Loucy (cell line): Measurements from ENCODE around the gene ZNF14.

ENCODE experiments used
- H2AFZ ChIP-seq: fragments of 200-600 bp; sonication (generic); 2 replicates; pipeline ENCODE4 v1.6.0; 2016; ENCODE audit warnings: antibody characterized with exemption, mild to moderate bottlenecking, low read length, moderate library complexity
- H3F3A ChIP-seq: fragments of 200-600 bp; 2 replicates; pipeline ENCODE4 v1.6.0; 2016; ENCODE audit warnings: antibody characterized with exemption, low read depth, mild to moderate bottlenecking
- H3K27me3 ChIP-seq: fragments of 200-600 bp; sonication (generic); 2 replicates; pipeline ENCODE4 v1.6.1; 2014; ENCODE audit warnings: low read length, mild to moderate bottlenecking; ENCODE audit not compliant: insufficient read depth, poor library complexity, severe bottlenecking
- H3K36me3 ChIP-seq: fragments of 200-600 bp; sonication (generic); 2 replicates; pipeline ENCODE4 v1.6.1; 2016; ENCODE audit warnings: low read length; ENCODE audit not compliant: insufficient read depth
- H3K4me1 ChIP-seq: fragments of 200-600 bp; sonication (generic); 2 replicates; pipeline ENCODE4 v1.5.1; 2014; ENCODE audit warnings: low read length, mild to moderate bottlenecking; ENCODE audit not compliant: insufficient read depth, poor library complexity, severe bottlenecking
- H3K4me2 ChIP-seq: fragments of 200-600 bp; sonication (generic); 2 replicates; pipeline ENCODE4 v1.6.0; 2014; ENCODE audit warnings: antibody characterized with exemption, low read length, low read depth, mild to moderate bottlenecking; ENCODE audit not compliant: poor library complexity, severe bottlenecking
- H3K4me3 ChIP-seq: fragments of 200-600 bp; sonication (generic); 2 replicates; pipeline ENCODE4 v1.5.1; 2014; ENCODE audit warnings: low read length, mild to moderate bottlenecking, mixed read lengths; ENCODE audit not compliant: poor library complexity, severe bottlenecking
- H3K79me2 ChIP-seq: fragments of 200-600 bp; sonication (generic); 2 replicates; pipeline ENCODE4 v1.6.1; 2014; ENCODE audit warnings: low read length; ENCODE audit not compliant: insufficient read depth
- H3K9ac ChIP-seq: fragments of 200-600 bp; sonication (generic); 2 replicates; pipeline ENCODE4 v1.6.0; 2014; ENCODE audit warnings: mild to moderate bottlenecking, low read depth, low read length, moderate library complexity; ENCODE audit not compliant: poor library complexity, severe bottlenecking
- H3K9me2 ChIP-seq: fragments of 200-600 bp; sonication (generic); replicated peaks from 2 replicates; pipeline ENCODE4 v1.6.1; 2016; ENCODE audit warnings: low read depth, low read length, mixed read lengths
- H3K9me3 ChIP-seq: fragments of 200-600 bp; sonication (generic); 2 replicates; pipeline ENCODE4 v1.6.1; 2014; ENCODE audit warnings: mild to moderate bottlenecking, antibody characterized with exemption, low read length, low read depth; ENCODE audit not compliant: insufficient read depth
- H4K20me1 ChIP-seq: fragments of 200-600 bp; sonication (generic); 2 replicates; pipeline ENCODE4 v1.6.0; 2014; ENCODE audit warnings: antibody characterized with exemption, low read length, mild to moderate bottlenecking; ENCODE audit not compliant: insufficient read depth, poor library complexity, severe bottlenecking
- CTCF ChIP-seq: fragments of 200-600 bp; sonication (generic); conservative IDR thresholded peaks from 2 replicates; pipeline ENCODE4 v1.5.1; 2014; ENCODE audit warnings: mild to moderate bottlenecking, antibody characterized with exemption, low read length
- EZH2phosphoT487 ChIP-seq: fragments of 200-600 bp; IDR thresholded peaks from 2 replicates; pipeline ENCODE4 v1.6.1; 2018; ENCODE audit warnings: antibody characterized with exemption, mild to moderate bottlenecking, moderate library complexity, borderline replicate concordance

The ZNF14 gene

DNA sequence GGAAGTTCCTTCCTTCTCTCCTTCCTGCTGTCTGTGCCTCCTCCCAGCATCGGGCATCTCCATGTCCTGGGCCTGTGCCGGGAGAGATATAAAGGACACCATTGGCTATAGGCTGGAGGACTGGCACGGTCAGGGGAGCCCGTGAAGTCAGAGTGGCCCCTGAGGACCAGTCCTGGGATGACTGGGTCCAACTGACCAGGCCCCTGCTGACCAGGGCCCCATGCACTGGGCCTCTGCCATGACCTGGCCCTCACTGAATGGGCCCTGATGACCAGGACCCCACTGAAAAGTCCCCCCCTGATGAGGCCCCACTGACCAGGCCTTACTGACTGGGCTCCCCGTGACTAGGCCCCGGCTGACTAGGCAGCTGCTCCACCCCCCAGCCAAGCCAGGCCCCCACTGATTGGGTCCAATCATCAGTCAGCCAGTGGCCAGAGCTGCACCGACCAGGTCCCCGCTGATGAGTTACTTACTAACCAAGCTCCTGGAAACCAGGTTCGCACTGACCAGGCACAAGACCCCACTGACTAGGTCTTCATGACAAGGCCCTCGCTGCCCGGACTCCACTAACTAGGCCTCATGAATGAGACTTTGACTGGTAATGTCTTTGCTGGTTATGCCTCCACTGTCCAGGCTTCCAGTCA, 20.0 kb upstream of the ZNF14 start:
- no peaks in the 10 kb centered on the region for H3K36me3 ChIP-seq
- no peaks in the 10 kb centered on the region for H3K4me1 ChIP-seq
- no peaks in the 10 kb centered on the region for H3K9me2 ChIP-seq
- H3K9me3 ChIP-seq: peaks cover 9% of the 10 kb centered on the region; the same call in 1 of the 2 replicates
- H3K4me2 ChIP-seq: no peak overlapping the region
- no peaks in the 10 kb centered on the region for H3F3A ChIP-seq
- H3K27me3 ChIP-seq: no peaks in the 10 kb centered on the region
- no peak overlapping the region for H3K9ac ChIP-seq
- H3K79me2 ChIP-seq: no peaks in the 10 kb centered on the region
- TF ChIP-seq EZH2phosphoT487: no peak
- TF ChIP-seq CTCF: no peak
- no peak overlapping the region for H3K4me3 ChIP-seq
- no peaks in the 10 kb centered on the region for H4K20me1 ChIP-seq
- H2AFZ ChIP-seq: no peak overlapping the region

GRCh38 chr19:19751846-19752245, 18.9 kb upstream of the ZNF14 start:
- H3K27me3 ChIP-seq: no peaks in the 10 kb centered on the region
- H3K4me2 ChIP-seq: no peak overlapping the region
- peaks cover 11% of the 10 kb centered on the region; the same call in 1 of the 2 replicates for H3K9me3 ChIP-seq
- TF ChIP-seq EZH2phosphoT487 (no peak), CTCF (no peak)
- no peak overlapping the region for H3K4me3 ChIP-seq
- no peak overlapping the region for H2AFZ ChIP-seq
- no peaks in the 10 kb centered on the region for H3K4me1 ChIP-seq
- no peaks in the 10 kb centered on the region for H3K79me2 ChIP-seq
- no peak overlapping the region for H3K9ac ChIP-seq
- H3F3A ChIP-seq: no peaks in the 10 kb centered on the region
- H3K9me2 ChIP-seq: no peaks in the 10 kb centered on the region
- no peaks in the 10 kb centered on the region for H3K36me3 ChIP-seq
- H4K20me1 ChIP-seq: no peaks in the 10 kb centered on the region

DNA sequence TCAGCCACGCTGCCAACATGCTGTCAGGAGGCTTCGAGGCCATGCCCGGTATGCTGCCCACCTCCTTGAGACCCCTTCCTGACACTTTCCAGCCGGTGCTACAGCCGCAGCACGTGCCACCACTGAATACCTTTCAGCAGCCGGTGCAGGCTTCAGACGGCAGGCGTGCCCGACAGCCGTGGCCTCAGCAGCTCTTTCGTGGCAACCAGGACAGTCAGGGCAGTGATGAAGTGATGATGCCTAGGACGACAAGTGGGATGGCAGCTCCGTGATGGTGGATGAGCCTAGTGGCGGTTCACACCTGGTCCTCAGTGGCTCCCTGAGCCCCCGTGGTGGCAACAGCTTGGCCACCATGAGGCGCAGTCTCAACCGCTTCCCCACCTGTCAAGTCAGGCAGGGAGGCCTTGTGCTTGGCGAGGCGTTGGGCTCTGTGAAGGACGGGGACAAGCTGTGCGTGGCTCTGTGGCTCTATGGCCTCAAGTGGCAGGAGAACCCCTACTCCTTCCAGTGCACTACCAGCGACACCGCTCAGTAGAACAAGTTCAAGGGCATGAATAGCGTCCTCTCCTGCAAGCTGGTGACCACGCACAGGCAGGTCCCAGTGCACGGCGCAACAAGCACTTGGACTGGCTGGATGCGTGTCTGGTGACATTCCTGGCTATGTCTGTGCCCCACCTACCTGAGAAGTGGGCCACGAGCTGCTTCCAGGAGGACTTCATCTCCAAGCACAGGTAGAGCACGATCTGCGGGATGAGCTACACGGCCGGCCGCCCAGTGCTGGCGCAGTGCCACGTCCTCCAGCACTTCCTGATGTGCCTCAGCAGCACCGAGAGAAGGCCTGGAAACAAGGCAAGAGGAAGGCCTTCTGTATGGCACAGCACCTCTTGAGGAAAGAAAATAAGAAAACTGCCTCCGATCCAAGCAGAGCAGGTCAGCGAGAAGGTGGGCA, 18.2 kb upstream of the ZNF14 start:
- TF ChIP-seq CTCF (no peak), EZH2phosphoT487 (no peak)
- H3F3A ChIP-seq: no peaks in the 10 kb centered on the region
- H2AFZ ChIP-seq: no peak overlapping the region
- no peak overlapping the region for H3K9ac ChIP-seq
- H3K4me3 ChIP-seq: no peak overlapping the region
- peaks cover 15% of the 10 kb centered on the region; the same call in 1 of the 2 replicates for H3K9me3 ChIP-seq
- no peaks in the 10 kb centered on the region for H3K4me1 ChIP-seq
- no peaks in the 10 kb centered on the region for H3K27me3 ChIP-seq
- no peaks in the 10 kb centered on the region for H3K36me3 ChIP-seq
- no peaks in the 10 kb centered on the region for H3K9me2 ChIP-seq
- no peaks in the 10 kb centered on the region for H3K79me2 ChIP-seq
- no peaks in the 10 kb centered on the region for H4K20me1 ChIP-seq
- H3K4me2 ChIP-seq: no peak overlapping the region
